GM21515 (cell line): ENCODE measurements around the gene SEL1L2.

Experiments
- ATAC-seq: cut with Tn5 transposase; IDR thresholded peaks from one replicate; pipeline ENCODE4 v1.9.1; 2021; ENCODE audit not compliant: unreplicated experiment

SEL1L2 gene

GRCh38 chr20:13819885-13820645, 170.3 kb downstream of the SEL1L2 start:
- ATAC-seq, result peak; percentile 86

DNA sequence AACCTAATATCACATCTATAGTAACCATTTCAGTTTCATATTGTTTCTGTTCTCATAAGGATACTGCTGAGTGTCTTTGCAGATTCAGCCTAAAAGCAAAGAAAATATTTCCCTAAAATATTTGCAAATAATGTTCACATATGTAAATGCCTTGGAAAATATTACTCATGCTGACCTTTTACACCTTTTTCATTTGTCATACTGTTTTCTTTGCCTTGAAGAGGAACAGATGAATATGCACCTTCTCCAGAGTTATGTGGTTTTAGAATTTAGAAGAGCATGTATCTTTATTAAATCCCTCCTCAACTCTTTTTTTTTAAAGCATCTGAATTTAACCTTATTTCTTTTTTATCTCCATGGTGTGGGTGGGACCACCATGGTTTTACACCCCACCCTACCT, 173.1 kb downstream of the SEL1L2 start:
- no peak for ATAC-seq

DNA sequence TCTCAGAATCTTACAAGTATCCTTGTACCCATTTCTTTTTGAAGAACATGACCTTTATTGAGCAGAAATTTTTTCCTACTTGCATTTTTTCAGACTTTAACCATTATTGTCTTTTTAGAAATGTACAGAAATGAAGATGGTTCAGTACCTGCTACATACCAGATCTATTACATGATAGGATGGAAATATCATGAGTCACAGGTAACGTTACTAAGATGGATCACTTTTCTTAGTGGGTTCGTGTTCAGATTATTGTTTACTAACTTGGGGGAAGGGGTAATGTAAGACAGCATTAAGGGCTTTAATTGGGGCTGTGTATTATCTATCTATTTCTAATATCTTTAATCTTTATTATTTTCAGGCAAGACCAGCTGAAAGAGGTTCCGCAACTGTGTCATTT, 173.7 kb downstream of the SEL1L2 start:
- no peak for ATAC-seq

DNA sequence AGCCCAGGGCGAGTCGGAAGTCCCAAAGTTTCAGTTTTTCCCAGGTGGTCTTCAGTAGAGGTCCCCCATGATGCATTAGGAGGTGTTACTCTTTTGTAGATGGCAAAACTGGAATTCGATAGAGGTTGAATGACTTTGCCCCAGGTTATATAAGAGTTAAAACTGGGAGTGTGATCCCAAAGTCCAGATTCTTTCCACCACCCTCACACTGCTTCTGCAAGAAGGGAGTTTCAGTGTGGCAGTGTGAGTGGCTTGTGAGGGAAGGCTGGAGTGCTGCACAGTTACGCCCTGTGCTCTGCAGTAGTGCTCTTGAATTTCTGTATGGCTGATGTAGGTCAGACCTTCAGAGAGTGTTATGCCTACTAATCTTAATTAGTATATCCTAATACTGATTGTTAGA, 175.7 kb downstream of the SEL1L2 start:
- no peak for ATAC-seq

GRCh38 chr20:13813910-13814309, 176.5 kb downstream of the SEL1L2 start:
- no peak for ATAC-seq

- no peak for ATAC-seq
Observed at GRCh38 chr20:13810446-13810845, 180.0 kb downstream of the SEL1L2 start.

DNA sequence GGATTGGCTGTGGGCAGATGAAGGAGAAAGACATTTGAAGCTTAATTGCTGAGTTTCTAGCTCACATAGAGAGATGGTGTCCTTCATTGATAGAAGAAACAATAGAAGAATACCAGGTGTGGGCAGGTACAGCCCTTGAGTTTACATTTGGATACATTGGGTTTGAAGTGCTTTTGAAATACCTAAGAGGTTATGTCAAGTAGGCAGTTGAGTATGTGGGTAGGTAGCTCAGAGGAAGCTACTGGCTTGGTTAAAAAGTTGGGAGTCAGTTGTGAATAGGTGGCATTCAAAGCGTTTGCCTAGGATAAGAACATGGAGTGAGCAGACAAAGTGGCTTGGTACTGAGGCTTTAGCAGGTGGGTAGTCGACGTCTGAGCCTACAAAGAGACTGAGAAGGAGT, 180.6 kb downstream of the SEL1L2 start:
- ATAC-seq, result no peak

DNA sequence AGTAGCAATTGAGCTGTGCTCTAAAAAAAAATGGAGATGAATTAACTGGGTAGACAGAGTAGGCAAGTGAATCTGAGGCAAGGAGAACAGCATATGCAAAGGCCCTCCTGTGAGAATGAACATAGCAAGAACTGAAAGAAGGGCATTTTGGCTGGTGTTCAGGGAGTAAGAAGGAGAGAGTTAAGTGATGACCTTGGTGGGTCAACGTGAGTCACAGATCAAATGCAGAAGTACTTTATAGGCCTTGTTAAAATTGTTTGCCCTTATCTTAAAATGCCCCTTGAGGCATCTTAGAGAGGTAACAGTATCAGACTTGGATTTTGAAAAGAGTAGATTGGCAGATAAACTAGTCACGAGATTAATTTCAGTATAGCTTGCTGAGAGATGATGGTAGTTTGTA, 181.0 kb downstream of the SEL1L2 start:
- no peak for ATAC-seq

GRCh38 chr20:13800728-13801134, 189.7 kb downstream of the SEL1L2 start:
- ATAC-seq, result no peak

- ATAC-seq, result no peak
Observed at GRCh38 chr20:13799974-13800373, 190.4 kb downstream of the SEL1L2 start.
